HG03196 (cell line): Measurements from ENCODE around the gene RAB31.
A peak's percentile ranks its signal among the peaks of the same experiment; 100 is the strongest.
"Not testable (repeated sequence)": the region's sequence is repeated elsewhere in the genome, so short reads cannot be mapped to it uniquely, and the experiment has no call there.

ENCODE experiments used
- ATAC-seq: cut with Tn5 transposase; IDR thresholded peaks from one replicate; pipeline ENCODE4 v1.9.1; 2021; ENCODE audit not compliant: unreplicated experiment

The RAB31 gene

GRCh38 chr18:9876867-9877654, 169.0 kb downstream of the RAB31 start:
- no peak for ATAC-seq

- ATAC-seq: no peak
Observed at GRCh38 chr18:9877655-9878014, 169.5 kb downstream of the RAB31 start.

GRCh38 chr18:9878095-9878494, 170.0 kb downstream of the RAB31 start:
- ATAC-seq: no peak

GRCh38 chr18:9878783-9879242, 170.7 kb downstream of the RAB31 start:
- ATAC-seq: no peak

GRCh38 chr18:9884090-9884489, 176.0 kb downstream of the RAB31 start:
- no peak for ATAC-seq

GRCh38 chr18:9884532-9885140, 176.5 kb downstream of the RAB31 start:
- no peak for ATAC-seq

GRCh38 chr18:9885170-9886004, 177.3 kb downstream of the RAB31 start, which contains the start of gene TXNDC2:
Gene TXNDC2, plus strand, starts transcription at chr18:9885973. Its CDS starts 708 bp downstream, at chr18:9886681.
- no peak for ATAC-seq

- no peak for ATAC-seq
Observed at GRCh38 chr18:9886005-9886348, 177.9 kb downstream of the RAB31 start.

- no peak for ATAC-seq
Observed at GRCh38 chr18:9887992-9888391, 179.9 kb downstream of the RAB31 start.

- no peak for ATAC-seq
Observed at GRCh38 chr18:9890196-9890595, 182.1 kb downstream of the RAB31 start.

GRCh38 chr18:9890957-9891356, 182.9 kb downstream of the RAB31 start:
- no peak for ATAC-seq

GRCh38 chr18:9891515-9891914, 183.4 kb downstream of the RAB31 start:
- not testable (repeated sequence) for ATAC-seq

- no peak for ATAC-seq
Observed at GRCh38 chr18:9894454-9895068, 186.5 kb downstream of the RAB31 start.

- ATAC-seq: no peak
Observed at GRCh38 chr18:9897129-9897528, 189.0 kb downstream of the RAB31 start.

GRCh38 chr18:9897787-9898291, 189.7 kb downstream of the RAB31 start:
- not testable (repeated sequence) for ATAC-seq

GRCh38 chr18:9898792-9899549, 190.9 kb downstream of the RAB31 start:
- peak; percentile 79 for ATAC-seq

- ATAC-seq: not testable (repeated sequence)
Observed at GRCh38 chr18:9899550-9899930, 191.4 kb downstream of the RAB31 start.

- no peak for ATAC-seq
Observed at GRCh38 chr18:9900699-9901098, 192.6 kb downstream of the RAB31 start.

- no peak for ATAC-seq
Observed at GRCh38 chr18:9901377-9901776, 193.3 kb downstream of the RAB31 start.

GRCh38 chr18:9902264-9902663, 194.2 kb downstream of the RAB31 start:
- ATAC-seq: not testable (repeated sequence)
